MCF 10A (cell line): ENCODE data around the gene KLHL9. TPM values are rescaled to one million over a fixed set of nuclear protein-coding genes. Genes with fewer than 3 reads are reported as not detected.

Experiments
- BruUV-seq: library from RNA; stranded (reverse); fragments of 400-500 nt; replicated peaks from 2 replicates; lab custom pipeline; 2021; lab: Mats Ljungman, UMichigan
- CTCF ChIA-PET: fragments of 300-600 bp; sonication (Branson Sonifier 250); formaldehyde crosslinking; extraction: SDS; loops from one replicate; lab custom pipeline; 2021; ENCODE audit warnings: antibody characterized with exemption, inconsistent platforms; lab: Yijun Ruan, JAX
- POLR2A ChIA-PET: fragments of 300-600, 350-650 bp; sonication (Branson Sonifier 250); formaldehyde crosslinking; extraction: SDS; loops from one replicate; lab custom pipeline; 2020; ENCODE audit warnings: antibody characterized with exemption, inconsistent platforms; lab: Yijun Ruan, JAX
- DNase-seq: peaks from one replicate; pipeline ENCODE4 v3.0.0-alpha.2; 2018; ENCODE audit not compliant: unreplicated experiment
- H3K27ac Mint-ChIP-seq: one replicate; pipeline ENCODE4 v1.8.0; 2022; ENCODE audit warnings: mild to moderate bottlenecking, low read depth, mixed read lengths; ENCODE audit not compliant: unreplicated experiment
- H3K27me3 Mint-ChIP-seq: one replicate; pipeline ENCODE4 v1.8.0; 2022; ENCODE audit warnings: mixed read lengths; ENCODE audit not compliant: insufficient read depth, unreplicated experiment
- H3K36me3 Mint-ChIP-seq: one replicate; pipeline ENCODE4 v1.8.0; 2022; ENCODE audit warnings: mild to moderate bottlenecking, moderate library complexity, mixed read lengths; ENCODE audit not compliant: insufficient read depth, unreplicated experiment
- H3K4me1 Mint-ChIP-seq: one replicate; pipeline ENCODE4 v1.8.0; 2022; ENCODE audit warnings: mixed read lengths; ENCODE audit not compliant: insufficient read depth, unreplicated experiment
- H3K4me3 Mint-ChIP-seq: one replicate; pipeline ENCODE4 v1.8.0; 2022; ENCODE audit warnings: mild to moderate bottlenecking, moderate library complexity, mixed read lengths; ENCODE audit not compliant: unreplicated experiment
- H3K9me3 Mint-ChIP-seq: one replicate; pipeline ENCODE4 v1.8.0; 2022; ENCODE audit warnings: mixed read lengths; ENCODE audit not compliant: unreplicated experiment
- CTCF ChIP-seq: fragments of 200-600 bp; IDR thresholded peaks from one replicate; pipeline ENCODE4 v1.8.0; 2022; ENCODE audit warnings: antibody characterized with exemption, mild to moderate bottlenecking; ENCODE audit not compliant: unreplicated experiment
- intact Hi-C: fragments of 100-400 bp; cut with micrococcal nuclease; formaldehyde crosslinking; loops from 2 replicates; pipeline ENCODE4 v1.14.1; 2022
- total RNA-seq: library from RNA; stranded (reverse); gene quantifications from 2 replicates; pipeline ENCODE4 v1.2.3, GENCODE V29; 2022

KLHL9 gene
- total RNA-seq, 1 experiment from 2014 or later = 9.8 TPM

- BruUV-seq = no TSS peak
- Mint-ChIP-seq H3K27ac (no peak overlapping the region), H3K9me3 (no peaks in the 10 kb centered on the region), H3K4me1 (no peaks in the 10 kb centered on the region), H3K4me3 (no peak overlapping the region), H3K36me3 (peaks cover 9% of the 10 kb centered on the region), H3K27me3 (no peaks in the 10 kb centered on the region)
- POLR2A ChIA-PET = interaction anchor here (0.7 to 1.4 kb wide), 2 partner anchors 11 to 1144 kb away, joined by 3 read pairs; partner anchors contain the start of gene KLHL9
- CTCF ChIA-PET = interaction anchor here (0.6 to 2.1 kb wide), 3 partner anchors 111 to 920 kb away, joined by 3 to 10 read pairs (median 7); no protein-coding TSS in a partner anchor
- no peak for TF ChIP-seq CTCF
- intact Hi-C loops = loop anchor here (10.0 kb wide), 2 partner anchors 131 to 1131 kb away; no protein-coding TSS in a partner anchor
- no peak for DNase-seq
Observed at GRCh38 chr9:21324047-21324446, 11.2 kb downstream of the KLHL9 start.

GRCh38 chr9:21322911-21323461 lies 12.2 kb downstream of the KLHL9 start:
- BruUV-seq = no TSS peak

GRCh38 chr9:21320465-21320864 lies 14.7 kb downstream of the KLHL9 start:
- DNase-seq = no peak
- Mint-ChIP-seq H3K27me3 (peaks cover 17% of the 10 kb centered on the region), H3K9me3 (no peaks in the 10 kb centered on the region), H3K27ac (no peak overlapping the region), H3K4me1 (no peaks in the 10 kb centered on the region), H3K36me3 (peaks cover 9% of the 10 kb centered on the region), H3K4me3 (no peak overlapping the region)
- intact Hi-C loops = loop anchor here (10.0 kb wide), 2 partner anchors 134 to 1134 kb away; no protein-coding TSS in a partner anchor
- no TSS peak for BruUV-seq
- no peak for TF ChIP-seq CTCF
- CTCF ChIA-PET = interaction anchor here (0.6 to 3.9 kb wide), 3 partner anchors 9 to 144 kb away, joined by 3 to 25 read pairs (median 6); no protein-coding TSS in a partner anchor
- POLR2A ChIA-PET = no interaction called here

More at GRCh38 chr9:21322911-21323461, 12.2 kb downstream of the KLHL9 start:
- CTCF ChIA-PET = interaction anchor here (0.8 to 2.1 kb wide), 5 partner anchors 11 to 921 kb away, joined by 3 to 10 read pairs (median 7); no protein-coding TSS in a partner anchor
- POLR2A ChIA-PET = interaction anchor here (1.4 kb wide), 1 partner anchor 12 kb away, joined by 3 read pairs; the partner anchor contains the start of gene KLHL9
- H3K27ac Mint-ChIP-seq = no peak overlapping the region
- TF ChIP-seq CTCF = no peak
- H3K36me3 Mint-ChIP-seq = peaks cover 9% of the 10 kb centered on the region
- DNase-seq = no peak
- H3K9me3 Mint-ChIP-seq = no peaks in the 10 kb centered on the region
- H3K27me3 Mint-ChIP-seq = no peaks in the 10 kb centered on the region
- no peaks in the 10 kb centered on the region for H3K4me1 Mint-ChIP-seq
- intact Hi-C loops = loop anchor here (10.0 kb wide), 2 partner anchors 132 to 1132 kb away; no protein-coding TSS in a partner anchor
- H3K4me3 Mint-ChIP-seq = no peak overlapping the region
